Omental fat pad (tissue), 4 donors: Measurements from ENCODE around the gene KLHL22. TPM values are rescaled to one million over a fixed set of nuclear protein-coding genes. Genes with fewer than 3 reads are reported as not detected.
"Not testable (repeated sequence)": the region's sequence is repeated elsewhere in the genome, so short reads cannot be mapped to it uniquely, and the experiment has no call there.

ENCODE experiments used
- ATAC-seq: fragments of 150-250 bp; one replicate; pipeline ENCODE4 v1.9.1; 2016; ENCODE audit warnings: mild to moderate bottlenecking, moderate library complexity; ENCODE audit not compliant: low FRiP score
- DNase-seq: peaks from one replicate; pipeline ENCODE4 v3.0.0-alpha.2; 2019; ENCODE audit warnings: low spot score
- total RNA-seq, 4 donors: library from RNA; depleted of rRNA; stranded (reverse); fragments of >200 nt; gene quantifications; one replicate each; pipeline ENCODE4 v1.1.0, GENCODE V29; 2016
- TF ChIP-seq, protein P1 (sequence below), 3 donors: fragments of 450-650 bp; IDR thresholded peaks; one replicate each; pipeline ENCODE4 v1.5.1; 2016 to 2017; ENCODE audit warnings: antibody characterized with exemption in 3 of 3, mild to moderate bottlenecking in 3 of 3, moderate library complexity in 2 of 3

Gene KLHL22, protein sequence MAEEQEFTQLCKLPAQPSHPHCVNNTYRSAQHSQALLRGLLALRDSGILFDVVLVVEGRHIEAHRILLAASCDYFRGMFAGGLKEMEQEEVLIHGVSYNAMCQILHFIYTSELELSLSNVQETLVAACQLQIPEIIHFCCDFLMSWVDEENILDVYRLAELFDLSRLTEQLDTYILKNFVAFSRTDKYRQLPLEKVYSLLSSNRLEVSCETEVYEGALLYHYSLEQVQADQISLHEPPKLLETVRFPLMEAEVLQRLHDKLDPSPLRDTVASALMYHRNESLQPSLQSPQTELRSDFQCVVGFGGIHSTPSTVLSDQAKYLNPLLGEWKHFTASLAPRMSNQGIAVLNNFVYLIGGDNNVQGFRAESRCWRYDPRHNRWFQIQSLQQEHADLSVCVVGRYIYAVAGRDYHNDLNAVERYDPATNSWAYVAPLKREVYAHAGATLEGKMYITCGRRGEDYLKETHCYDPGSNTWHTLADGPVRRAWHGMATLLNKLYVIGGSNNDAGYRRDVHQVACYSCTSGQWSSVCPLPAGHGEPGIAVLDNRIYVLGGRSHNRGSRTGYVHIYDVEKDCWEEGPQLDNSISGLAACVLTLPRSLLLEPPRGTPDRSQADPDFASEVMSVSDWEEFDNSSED
- 10 to 100 TPM; 19.8 to 45.0 (median 32.9) TPM for total RNA-seq

DNA sequence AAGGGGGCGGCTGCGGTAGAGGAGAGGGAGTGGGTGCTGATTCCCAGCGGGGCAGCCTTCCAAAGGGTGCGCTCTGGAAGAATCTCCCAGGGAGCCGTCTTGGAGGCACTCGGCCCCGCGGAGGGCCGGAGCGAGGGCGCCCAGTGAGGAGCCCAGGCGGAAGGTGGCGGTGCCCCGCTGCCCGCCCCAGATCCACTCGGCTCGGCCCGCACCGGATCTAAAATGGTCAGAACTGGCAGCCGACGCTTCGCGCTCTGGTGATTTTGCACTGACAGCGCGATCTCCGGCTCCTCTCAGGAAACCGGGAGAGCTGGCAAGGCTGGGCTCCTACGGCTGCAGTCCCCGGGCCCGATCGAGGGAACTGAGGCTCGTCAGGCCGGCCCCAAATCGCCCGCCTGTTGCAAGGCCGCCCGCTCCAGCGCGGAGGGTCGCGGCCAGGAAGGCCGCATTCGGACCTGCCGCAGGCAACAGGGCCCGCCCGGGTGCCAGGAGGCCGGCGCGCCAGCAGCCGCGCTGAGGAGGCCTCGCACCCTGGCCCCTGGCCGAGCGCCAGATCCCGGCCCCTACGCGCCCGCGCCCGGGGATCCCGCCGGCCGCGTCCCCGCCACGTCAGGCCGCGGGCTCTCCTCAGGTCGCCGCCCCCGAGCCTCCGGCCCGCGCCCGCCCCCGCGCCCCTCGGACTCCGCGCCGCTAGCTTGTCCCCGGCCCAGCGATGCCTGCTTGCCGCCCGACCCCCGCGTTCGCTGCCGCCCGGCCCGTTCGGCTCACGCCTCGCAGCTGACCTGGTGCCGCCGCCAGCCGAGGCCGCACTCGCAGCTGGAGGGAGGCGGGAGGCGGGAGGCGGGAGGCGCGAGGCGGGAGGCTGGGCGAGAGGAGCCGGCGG is at the start of gene KLHL22:
KLHL22 (minus strand) TSS at position 818 of the 883 bp plus-strand sequence. CDS start 6,584 bp downstream, outside the sequence.
- peak; percentile 54 for ATAC-seq
- DNase-seq = no peak
- TF ChIP-seq, protein P1, sequence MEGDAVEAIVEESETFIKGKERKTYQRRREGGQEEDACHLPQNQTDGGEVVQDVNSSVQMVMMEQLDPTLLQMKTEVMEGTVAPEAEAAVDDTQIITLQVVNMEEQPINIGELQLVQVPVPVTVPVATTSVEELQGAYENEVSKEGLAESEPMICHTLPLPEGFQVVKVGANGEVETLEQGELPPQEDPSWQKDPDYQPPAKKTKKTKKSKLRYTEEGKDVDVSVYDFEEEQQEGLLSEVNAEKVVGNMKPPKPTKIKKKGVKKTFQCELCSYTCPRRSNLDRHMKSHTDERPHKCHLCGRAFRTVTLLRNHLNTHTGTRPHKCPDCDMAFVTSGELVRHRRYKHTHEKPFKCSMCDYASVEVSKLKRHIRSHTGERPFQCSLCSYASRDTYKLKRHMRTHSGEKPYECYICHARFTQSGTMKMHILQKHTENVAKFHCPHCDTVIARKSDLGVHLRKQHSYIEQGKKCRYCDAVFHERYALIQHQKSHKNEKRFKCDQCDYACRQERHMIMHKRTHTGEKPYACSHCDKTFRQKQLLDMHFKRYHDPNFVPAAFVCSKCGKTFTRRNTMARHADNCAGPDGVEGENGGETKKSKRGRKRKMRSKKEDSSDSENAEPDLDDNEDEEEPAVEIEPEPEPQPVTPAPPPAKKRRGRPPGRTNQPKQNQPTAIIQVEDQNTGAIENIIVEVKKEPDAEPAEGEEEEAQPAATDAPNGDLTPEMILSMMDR (IDR thresholded peaks at IDR 0.05) = no peak

DNA sequence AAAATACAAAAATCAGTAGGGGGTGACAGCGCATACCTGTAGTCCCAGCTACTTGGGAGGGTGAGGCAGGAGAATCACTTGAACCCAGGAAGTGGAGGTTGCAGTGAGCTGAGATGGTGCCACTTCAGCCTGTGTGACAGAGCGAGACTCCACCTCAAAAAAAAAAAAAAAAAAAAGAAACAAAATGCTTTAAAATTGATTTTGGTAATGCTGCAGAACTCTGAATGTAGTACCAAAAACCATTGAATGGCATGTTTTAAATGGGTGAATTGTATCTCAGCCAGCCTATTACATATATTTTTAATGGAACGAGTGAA is 49.7 kb upstream of the KLHL22 start:
- not testable (repeated sequence) for ATAC-seq, DNase-seq

DNA sequence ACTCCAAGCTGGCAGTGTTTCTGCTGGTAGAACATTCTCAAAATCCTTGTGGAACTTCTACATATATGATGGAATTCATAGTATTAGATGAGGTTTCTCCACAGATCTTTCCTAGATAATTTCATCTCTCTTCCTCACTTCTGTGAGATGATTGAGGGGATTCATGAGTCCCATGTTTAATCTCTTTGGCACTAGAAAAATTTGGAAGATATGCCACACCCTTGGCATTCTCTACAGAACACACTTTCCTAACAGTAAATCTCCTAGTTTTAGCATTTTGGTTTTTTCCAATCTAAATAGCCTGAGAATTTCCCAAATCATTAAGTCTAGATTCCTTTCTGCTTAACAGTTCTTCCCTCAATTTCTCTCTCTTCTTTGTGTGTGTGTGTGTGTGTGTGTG is 47.1 kb upstream of the KLHL22 start:
- no peak for ATAC-seq
- DNase-seq = no peak
- TF ChIP-seq, protein P1 (IDR thresholded peaks at IDR 0.05) = no peak

DNA sequence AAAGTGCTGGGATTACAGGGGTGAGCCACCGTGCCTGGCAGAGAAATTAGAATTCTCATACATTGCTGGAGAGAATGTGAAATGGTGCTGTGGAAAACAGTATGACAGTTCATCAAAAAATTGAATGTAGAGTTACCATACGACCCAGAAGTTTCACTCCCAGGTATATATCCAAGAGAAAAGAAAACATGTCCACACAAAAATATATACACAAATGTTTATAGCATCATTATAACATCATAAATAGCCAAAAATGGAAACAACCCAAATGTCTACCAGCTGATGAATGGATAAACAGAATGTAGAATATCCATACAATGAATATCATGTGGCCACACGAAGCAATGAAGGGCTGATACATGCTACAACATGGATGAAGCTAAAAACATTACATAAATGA is 46.5 kb upstream of the KLHL22 start:
- ATAC-seq (no peak), DNase-seq (no peak)
- TF ChIP-seq, protein P1 (IDR thresholded peaks at IDR 0.05) = no peak

DNA sequence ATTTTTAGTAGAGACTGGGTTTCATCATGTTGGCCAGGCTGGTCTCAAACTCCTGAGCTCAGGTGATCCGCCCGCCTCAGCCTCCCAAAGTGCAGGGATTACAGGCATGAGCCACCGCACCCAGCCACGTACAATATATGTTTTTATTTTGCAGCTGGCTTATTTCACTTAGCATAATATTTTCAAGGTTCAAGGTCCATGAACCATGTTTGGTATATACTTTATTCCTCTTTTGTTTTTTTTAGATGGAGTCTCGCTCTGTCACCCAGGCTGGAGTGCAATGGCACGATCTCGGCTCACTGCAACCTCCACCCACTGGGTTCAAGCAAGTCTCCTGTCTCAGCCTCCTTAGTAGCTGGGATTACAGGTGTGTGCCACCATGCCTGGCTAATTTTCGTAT is 43.3 kb upstream of the KLHL22 start:
- not testable (repeated sequence) for ATAC-seq, DNase-seq

DNA sequence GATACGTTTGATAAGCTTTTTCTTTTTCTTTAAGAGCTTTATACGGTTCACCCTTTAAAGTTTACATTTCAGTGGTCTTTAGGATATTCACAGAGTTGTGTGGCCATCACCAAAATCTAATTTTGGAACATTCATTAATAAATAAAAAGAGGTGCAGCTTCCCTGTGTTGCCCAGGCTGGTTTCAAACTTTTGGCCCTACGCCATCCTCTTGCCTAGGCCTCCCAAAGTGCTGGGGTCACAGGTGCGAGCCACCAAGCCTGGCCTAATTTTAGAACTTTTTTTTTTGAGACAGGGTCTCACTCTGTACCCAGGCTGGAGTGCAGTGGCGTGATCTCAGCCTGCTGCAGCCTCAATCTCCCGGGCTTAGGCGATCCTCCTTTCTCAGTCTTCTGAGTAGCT is 42.4 kb upstream of the KLHL22 start:
- DNase-seq = no peak

DNA sequence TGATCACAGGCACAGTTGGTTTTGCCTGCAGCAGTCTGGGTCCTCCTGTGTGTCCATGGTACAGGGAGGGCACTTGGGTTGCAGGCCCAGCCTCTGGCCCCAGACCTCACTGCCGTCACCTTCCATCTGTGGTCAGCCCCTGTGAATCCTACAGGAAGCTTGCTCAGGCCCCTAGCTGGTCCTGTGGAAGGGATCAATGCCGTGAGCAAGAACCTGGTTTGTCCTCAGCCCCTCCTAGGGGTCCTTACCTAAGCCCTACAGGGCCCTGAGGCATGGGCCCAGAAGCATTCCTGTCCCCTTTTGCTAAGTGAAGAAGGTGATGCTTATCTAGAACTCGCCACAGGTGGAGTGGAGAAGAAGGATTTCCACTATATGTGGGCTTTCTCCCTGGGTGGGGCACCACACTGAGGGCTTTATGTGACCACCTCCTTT is 41.7 kb upstream of the KLHL22 start:
- ATAC-seq (no peak), DNase-seq (no peak)

More for the DNA sequence above, 42.4 kb upstream of the KLHL22 start:
- ATAC-seq = no peak
- TF ChIP-seq, protein P1 (IDR thresholded peaks at IDR 0.05) = no peak

More for the DNA sequence above, 41.7 kb upstream of the KLHL22 start:
- TF ChIP-seq, protein P1 (IDR thresholded peaks at IDR 0.05) = no peak
